Heart left ventricle (tissue), 13 donors: ENCODE measurements around the gene ATP6AP2.

ENCODE experiments used
- POLR2A ChIP-seq, 2 donors: fragments of 450-650 bp; IDR thresholded peaks; one replicate each; pipeline ENCODE4 v1.6.1; 2017; ENCODE audit warnings: antibody characterized with exemption in 2 of 2, mild to moderate bottlenecking in 2 of 2, moderate library complexity in 2 of 2
- TF ChIP-seq, protein P1 (sequence below), 12 donors: fragments of 200-600 bp; sonication (generic) in 4 of 12; IDR thresholded peaks; one replicate each; pipeline versions ENCODE4 v1.5.0 to v1.8.0; 2018 to 2022; ENCODE audit warnings: antibody characterized with exemption in 12 of 12, mild to moderate bottlenecking in 5 of 12
- donor health status: ischemic (EF 13 %, LVEDD 7.1; RV severe dilation, severe dysfunction).
- donor health status: DM: no; HTN: yes; CAD: no.
- donor health status: DM: no; HTN: no; CAD: no.
- donor health status: ischemic (EF 25% LVEDD 6.9; RV normal size, moderate dysfunction).
- donor health status: ischemic (EF 25% LVEDD 5.7; RV mildly dilated, moderate dysfunction).
- donor health status: ischemic (EF 35%, LVEDD 5.7; RV mildly dilated, moderate dysfunction).
- donor health status: nonischemic (EF 11% LVEDD 7.7; RV severe dilation, severe dysfunction).
- donor health status: DM: yes; HTN: yes; CAD: no.
- donor health status: PGD.
- donor health status: ischemic (EF 29% LVEDD 5.4; RV normal size, mild dysfunction).
- donor health status: nonischemic (EF 23%, LVEDD 6.1; RV moderate dilation, normal function).

- TF ChIP-seq POLR2A (IDR thresholded peaks at IDR 0.05): no peak
- TF ChIP-seq, protein P1, sequence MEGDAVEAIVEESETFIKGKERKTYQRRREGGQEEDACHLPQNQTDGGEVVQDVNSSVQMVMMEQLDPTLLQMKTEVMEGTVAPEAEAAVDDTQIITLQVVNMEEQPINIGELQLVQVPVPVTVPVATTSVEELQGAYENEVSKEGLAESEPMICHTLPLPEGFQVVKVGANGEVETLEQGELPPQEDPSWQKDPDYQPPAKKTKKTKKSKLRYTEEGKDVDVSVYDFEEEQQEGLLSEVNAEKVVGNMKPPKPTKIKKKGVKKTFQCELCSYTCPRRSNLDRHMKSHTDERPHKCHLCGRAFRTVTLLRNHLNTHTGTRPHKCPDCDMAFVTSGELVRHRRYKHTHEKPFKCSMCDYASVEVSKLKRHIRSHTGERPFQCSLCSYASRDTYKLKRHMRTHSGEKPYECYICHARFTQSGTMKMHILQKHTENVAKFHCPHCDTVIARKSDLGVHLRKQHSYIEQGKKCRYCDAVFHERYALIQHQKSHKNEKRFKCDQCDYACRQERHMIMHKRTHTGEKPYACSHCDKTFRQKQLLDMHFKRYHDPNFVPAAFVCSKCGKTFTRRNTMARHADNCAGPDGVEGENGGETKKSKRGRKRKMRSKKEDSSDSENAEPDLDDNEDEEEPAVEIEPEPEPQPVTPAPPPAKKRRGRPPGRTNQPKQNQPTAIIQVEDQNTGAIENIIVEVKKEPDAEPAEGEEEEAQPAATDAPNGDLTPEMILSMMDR (IDR thresholded peaks at IDR 0.05): no peak
Measured at GRCh38 chrX:40564447-40564846, 16.3 kb upstream of the ATP6AP2 start.
